Upper lobe of right lung (tissue), 1 donor: ENCODE data around the gene SLC22A12. TPM values are rescaled to one million over a fixed set of nuclear protein-coding genes. Genes with fewer than 3 reads are reported as not detected.

Source experiments
- ATAC-seq: fragments of 200-7000 bp; cut with Tn5 transposase; one replicate; pipeline ENCODE4 v1.9.1; 2020; ENCODE audit warnings: mild to moderate bottlenecking, moderate library complexity
- DNase-seq: peaks from one replicate; pipeline ENCODE4 v3.0.0-alpha.2; 2020
- H3K27ac ChIP-seq: fragments of 200-600 bp; one replicate; pipeline ENCODE4 v1.8.0; 2022
- H3K27me3 ChIP-seq: fragments of 200-600 bp; one replicate; pipeline ENCODE4 v1.8.0; 2022; ENCODE audit warnings: mild to moderate bottlenecking
- H3K36me3 ChIP-seq: fragments of 200-600 bp; one replicate; pipeline ENCODE4 v1.8.0; 2022
- H3K4me1 ChIP-seq: fragments of 200-600 bp; one replicate; pipeline ENCODE4 v1.8.0; 2022
- H3K4me3 ChIP-seq: fragments of 200-600 bp; one replicate; pipeline ENCODE4 v1.8.0; 2022; ENCODE audit warnings: mild to moderate bottlenecking
- H3K9me3 ChIP-seq: fragments of 200-600 bp; one replicate; pipeline ENCODE4 v1.8.0; 2022
- CTCF ChIP-seq: fragments of 200-600 bp; IDR thresholded peaks from one replicate; pipeline ENCODE4 v1.8.0; 2022; ENCODE audit warnings: antibody characterized with exemption
- intact Hi-C: fragments of 100-400 bp; cut with DNase I; formaldehyde crosslinking; loops from one replicate; pipeline ENCODE4 v1.11.0; 2022
- total RNA-seq: library from RNA; stranded (reverse); fragmentation: NEBNext Ultra II Directional; extraction: Animal tissue kit (Norgen Biotek cat#: 25700); gene quantifications from one replicate; pipeline ENCODE4 v1.2.1, GENCODE V29; 2021
- donor health status: DM: no; HTN: yes; CAD: no; lungs with severe emphysema.

SLC22A12 gene
- total RNA-seq, 1 donor from 2014 or later = not detected

GRCh38 chr11:64605656-64606585 lies 14.9 kb downstream of the SLC22A12 start:
- H3K4me3 ChIP-seq = no peak overlapping the region
- DNase-seq = no peak
- intact Hi-C loops = no loop called here
- ATAC-seq = no peak
- H3K27me3 ChIP-seq = peaks cover 4% of the 10 kb centered on the region
- H3K36me3 ChIP-seq = no peaks in the 10 kb centered on the region
- H3K9me3 ChIP-seq = no peaks in the 10 kb centered on the region
- no peak overlapping the region for H3K27ac ChIP-seq
- TF ChIP-seq CTCF = no peak
- H3K4me1 ChIP-seq = no peaks in the 10 kb centered on the region

GRCh38 chr11:64606796-64607380 lies 15.9 kb downstream of the SLC22A12 start:
- intact Hi-C loops = no loop called here
- H3K4me3 ChIP-seq = no peak overlapping the region
- DNase-seq (no peak), ATAC-seq (no peak)
- peaks cover 4% of the 10 kb centered on the region for H3K27me3 ChIP-seq
- H3K4me1 ChIP-seq = no peaks in the 10 kb centered on the region
- H3K27ac ChIP-seq = no peak overlapping the region
- TF ChIP-seq CTCF = no peak
- no peaks in the 10 kb centered on the region for H3K36me3 ChIP-seq
- H3K9me3 ChIP-seq = no peaks in the 10 kb centered on the region

DNA sequence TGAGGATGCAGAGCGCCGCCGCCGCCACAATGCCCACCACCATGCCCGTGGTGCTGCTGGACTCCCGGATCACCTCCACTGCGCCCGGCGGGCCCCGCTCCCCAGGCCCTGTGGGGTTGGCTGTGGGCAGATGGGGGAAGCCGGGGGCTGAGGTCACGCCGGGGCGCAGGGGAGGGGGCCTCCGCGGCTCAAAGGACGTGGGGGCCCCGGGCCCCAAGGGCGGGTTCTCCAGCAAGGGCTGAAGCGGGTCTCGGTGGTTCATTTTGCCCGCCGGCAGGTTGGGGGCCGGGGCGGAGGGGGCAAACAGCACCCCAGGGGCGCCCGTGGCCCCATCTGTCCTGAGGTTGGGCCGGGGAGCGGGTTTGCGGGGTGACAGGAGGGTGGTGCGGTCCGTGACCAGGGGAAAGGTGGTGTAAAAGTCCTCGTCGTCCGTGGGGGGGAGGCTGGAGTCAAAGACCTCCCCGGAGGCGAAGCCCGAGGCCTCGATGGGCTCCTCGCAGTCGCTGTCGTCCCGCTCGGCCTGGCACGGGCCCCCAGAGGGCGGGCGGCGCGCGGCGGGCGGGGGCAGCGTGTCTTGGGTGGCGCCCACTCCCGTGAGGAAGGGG lies 16.5 kb downstream of the SLC22A12 start:
- intact Hi-C loops = no loop called here
- no peak overlapping the region for H3K27ac ChIP-seq
- ATAC-seq = no peak

GRCh38 chr11:64608046-64608445 lies 17.0 kb downstream of the SLC22A12 start:
- intact Hi-C loops = no loop called here
- H3K27me3 ChIP-seq = peaks cover 4% of the 10 kb centered on the region
- no peak overlapping the region for H3K27ac ChIP-seq
- ATAC-seq = peak; percentile 12
- H3K4me1 ChIP-seq = no peaks in the 10 kb centered on the region
- TF ChIP-seq CTCF = no peak
- H3K4me3 ChIP-seq = no peak overlapping the region
- DNase-seq = no peak
- no peaks in the 10 kb centered on the region for H3K9me3 ChIP-seq
- no peaks in the 10 kb centered on the region for H3K36me3 ChIP-seq

More for the DNA sequence above, 16.5 kb downstream of the SLC22A12 start:
- no peaks in the 10 kb centered on the region for H3K9me3 ChIP-seq
- DNase-seq = no peak
- H3K27me3 ChIP-seq = peaks cover 4% of the 10 kb centered on the region
- no peak overlapping the region for H3K4me3 ChIP-seq
- H3K4me1 ChIP-seq = no peaks in the 10 kb centered on the region
- TF ChIP-seq CTCF = no peak
- no peaks in the 10 kb centered on the region for H3K36me3 ChIP-seq

DNA sequence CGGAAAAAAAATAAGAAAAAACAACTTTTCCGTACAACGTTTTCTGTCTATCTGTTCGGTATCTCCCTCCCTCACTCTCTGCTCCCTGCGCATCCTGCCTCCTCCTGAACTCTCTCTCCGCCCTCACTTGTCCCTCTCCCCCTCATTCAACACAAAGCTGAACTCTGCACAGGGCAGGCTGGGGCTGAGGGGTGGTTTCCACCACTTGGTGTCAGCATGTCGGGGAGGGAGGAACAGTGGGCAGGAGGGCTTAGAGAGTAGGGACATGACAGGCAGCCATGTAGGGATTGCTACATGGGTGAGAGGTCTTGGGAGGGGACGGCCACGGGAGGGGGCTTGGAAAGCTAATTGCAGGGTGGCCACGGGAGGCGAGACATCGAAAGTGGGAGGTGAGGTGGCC lies 17.6 kb downstream of the SLC22A12 start:
- Histone ChIP-seq H3K9me3 (no peaks in the 10 kb centered on the region), H3K27ac (no peak overlapping the region), H3K27me3 (peaks cover 4% of the 10 kb centered on the region), H3K4me3 (no peak overlapping the region), H3K4me1 (no peaks in the 10 kb centered on the region), H3K36me3 (no peaks in the 10 kb centered on the region)
- ATAC-seq = no peak
- DNase-seq = no peak
- intact Hi-C loops = no loop called here
- no peak for TF ChIP-seq CTCF
